B cell (primary cell): ENCODE data around the gene IFNGR1.

Source experiments
- CTCF ChIP-seq: fragments of 200-600 bp; IDR thresholded peaks from one replicate; pipeline ENCODE4 v1.8.0; 2022; ENCODE audit warnings: antibody characterized with exemption, mild to moderate bottlenecking
- EZH2 ChIP-seq: IDR thresholded peaks from 2 replicates; pipeline ENCODE4 v1.6.1; 2012; ENCODE audit warnings: borderline replicate concordance, low read depth, mild to moderate bottlenecking, moderate library complexity, low read length; ENCODE audit not compliant: insufficient read depth, poor library complexity, severe bottlenecking

DNA sequence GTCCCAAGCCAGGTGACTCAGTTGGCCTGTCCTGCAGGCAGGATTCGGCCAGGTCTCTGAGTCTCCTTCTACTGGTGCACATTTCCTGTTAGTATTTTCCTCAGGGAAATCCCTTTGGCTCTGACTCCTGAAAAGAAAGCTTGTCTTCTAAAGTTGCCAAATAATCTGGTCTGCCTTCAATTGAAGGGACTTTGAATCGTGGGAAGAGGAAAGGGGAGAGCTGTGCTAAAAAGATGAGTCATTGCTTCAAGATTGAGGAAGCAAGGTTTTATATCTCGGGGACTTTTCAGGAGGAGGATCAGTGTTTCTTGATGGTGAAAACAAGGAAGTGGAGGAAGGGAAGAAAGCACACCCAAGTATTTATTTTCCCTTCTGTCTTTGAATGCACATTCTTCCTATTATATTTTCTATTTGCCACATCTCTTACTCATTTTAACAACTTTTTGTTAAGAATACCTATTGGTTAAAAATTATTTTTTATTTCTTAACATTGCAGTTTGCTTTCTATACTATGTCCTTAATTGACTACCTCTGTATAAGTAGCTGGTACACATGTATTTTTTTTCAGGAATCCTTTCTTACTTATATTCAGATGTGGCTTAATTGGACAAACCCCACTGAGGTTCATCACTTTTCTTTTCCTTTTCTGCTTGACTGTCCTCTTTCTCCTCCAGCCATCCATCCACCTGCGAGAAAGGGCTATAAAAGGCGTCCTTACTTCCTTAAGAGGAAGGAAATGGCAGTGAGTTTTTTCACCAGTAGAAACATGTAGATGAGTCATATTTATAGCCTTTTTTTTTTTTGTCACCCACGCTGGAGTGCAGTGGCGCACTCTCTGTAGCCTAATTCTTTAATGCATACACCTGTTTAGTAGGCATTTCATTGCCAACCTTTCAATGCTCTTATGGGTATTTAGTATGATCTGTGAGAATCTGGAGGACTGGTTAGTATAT, 15.0 kb upstream of the IFNGR1 start:
- TF ChIP-seq CTCF (no peak), EZH2 (no peak)
